Endothelial cell of hepatic sinusoid (primary cell): ENCODE measurements around the gene ACOXL.

Experiments
- in situ Hi-C: cut with HindIII; loops from 2 replicates; pipeline ENCODE4 v1.10.0; 2017; ENCODE audit warnings: low sequenced_read_pairs

ACOXL gene

GRCh38 chr2:110904116-110904778 lies 171.9 kb downstream of the ACOXL start:
- in situ Hi-C loops = no loop called here

- in situ Hi-C loops = no loop called here
These were observed 172.4 kb downstream of the ACOXL start for GRCh38 chr2:110904779-110905148.

GRCh38 chr2:110905217-110905616 lies 172.8 kb downstream of the ACOXL start:
- in situ Hi-C loops = no loop called here

GRCh38 chr2:110906613-110907298 lies 174.4 kb downstream of the ACOXL start:
- in situ Hi-C loops = no loop called here

GRCh38 chr2:110909501-110909900 lies 177.1 kb downstream of the ACOXL start:
- in situ Hi-C loops = no loop called here

GRCh38 chr2:110910423-110910822 lies 178.1 kb downstream of the ACOXL start:
- in situ Hi-C loops = no loop called here

GRCh38 chr2:110919738-110920137 lies 187.4 kb downstream of the ACOXL start:
- in situ Hi-C loops = no loop called here

GRCh38 chr2:110925479-110925878 lies 193.1 kb downstream of the ACOXL start:
- in situ Hi-C loops = no loop called here

GRCh38 chr2:110927526-110927925 lies 195.2 kb downstream of the ACOXL start:
- in situ Hi-C loops = no loop called here

- in situ Hi-C loops = no loop called here
These were observed 197.2 kb downstream of the ACOXL start for GRCh38 chr2:110929528-110929927.

GRCh38 chr2:110931648-110932047 lies 199.3 kb downstream of the ACOXL start:
- in situ Hi-C loops = no loop called here

- in situ Hi-C loops = no loop called here
These were observed 201.0 kb downstream of the ACOXL start for GRCh38 chr2:110933420-110933819.

GRCh38 chr2:110934948-110935347 lies 202.6 kb downstream of the ACOXL start:
- in situ Hi-C loops = no loop called here

- in situ Hi-C loops = no loop called here
These were observed 208.1 kb downstream of the ACOXL start for GRCh38 chr2:110940376-110940910.

GRCh38 chr2:110941226-110941625 lies 208.9 kb downstream of the ACOXL start:
- in situ Hi-C loops = no loop called here

- in situ Hi-C loops = no loop called here
These were observed 210.8 kb downstream of the ACOXL start for GRCh38 chr2:110943070-110943634.

GRCh38 chr2:110946902-110947301 lies 214.5 kb downstream of the ACOXL start:
- in situ Hi-C loops = no loop called here

GRCh38 chr2:110948027-110948674 lies 215.8 kb downstream of the ACOXL start:
- in situ Hi-C loops = no loop called here

GRCh38 chr2:110950281-110950680 lies 217.9 kb downstream of the ACOXL start:
- in situ Hi-C loops = no loop called here

- in situ Hi-C loops = no loop called here
These were observed 222.7 kb downstream of the ACOXL start for GRCh38 chr2:110955045-110955444.

GRCh38 chr2:110955556-110955955 lies 223.2 kb downstream of the ACOXL start:
- in situ Hi-C loops = no loop called here

- in situ Hi-C loops = no loop called here
These were observed 224.9 kb downstream of the ACOXL start for GRCh38 chr2:110957293-110957692.
